Neuron (in vitro differentiated cells): ENCODE measurements around the gene SLC37A3.

Experiments
- H2AFZ ChIP-seq: one replicate; pipeline ENCODE4 v1.6.1; 2013; ENCODE audit warnings: low read depth, mild to moderate bottlenecking, inconsistent platforms, low read length, moderate library complexity
- H3K27me3 ChIP-seq: one replicate; pipeline ENCODE4 v1.6.1; 2013; ENCODE audit warnings: low read length; ENCODE audit not compliant: insufficient read depth
- H3K36me3 ChIP-seq: one replicate; pipeline ENCODE4 v1.6.1; 2013; ENCODE audit warnings: low read length; ENCODE audit not compliant: insufficient read depth
- H3K4me1 ChIP-seq: one replicate; pipeline ENCODE4 v1.6.1; 2013; ENCODE audit warnings: low read length; ENCODE audit not compliant: insufficient read depth
- H3K4me3 ChIP-seq: 2 replicates; pipeline ENCODE4 v1.5.1; 2013; ENCODE audit warnings: mild to moderate bottlenecking, low read length, moderate library complexity
- H3K9me3 ChIP-seq: one replicate; pipeline ENCODE4 v1.6.1; 2013; ENCODE audit warnings: low read length

Gene SLC37A3

GRCh38 chr7:140284062-140284461 lies 114.3 kb downstream of the SLC37A3 start:
- H3K27me3 ChIP-seq = peaks cover 4% of the 10 kb centered on the region

More at GRCh38 chr7:140284062-140284461, 114.3 kb downstream of the SLC37A3 start:
- H3K4me3 ChIP-seq = no peak overlapping the region
- no peaks in the 10 kb centered on the region for H3K4me1 ChIP-seq
- no peaks in the 10 kb centered on the region for H3K36me3 ChIP-seq
- peaks cover 2% of the 10 kb centered on the region for H3K9me3 ChIP-seq
- no peak overlapping the region for H2AFZ ChIP-seq
